PC-9 (cell line): ENCODE data around the gene SRSF3.
"Not testable (repeated sequence)": the region's sequence is repeated elsewhere in the genome, so short reads cannot be mapped to it uniquely, and the experiment has no call there.

Experiments
- CTCF ChIP-seq: fragments of 200-600 bp; sonication (generic); conservative IDR thresholded peaks from 2 replicates; pipeline ENCODE4 v1.6.1; 2017; ENCODE audit warnings: mixed run types, antibody characterized with exemption, mild to moderate bottlenecking, moderate library complexity
- EZH2 ChIP-seq: fragments of 200-600 bp; sonication (generic); IDR thresholded peaks from 2 replicates; pipeline ENCODE4 v1.8.0; 2017; ENCODE audit warnings: antibody characterized with exemption, low read depth

- TF ChIP-seq CTCF, EZH2: not testable (repeated sequence)
Measured at GRCh38 chr6:36611679-36612078, 17.5 kb downstream of the SRSF3 start.
